SK-N-MC (cell line): ENCODE results near the gene KCTD5.
A peak's percentile ranks its signal among the peaks of the same experiment; 100 is the strongest.
"Not testable (repeated sequence)": the region's sequence is repeated elsewhere in the genome, so short reads cannot be mapped to it uniquely, and the experiment has no call there.

Experiments used
- DNase-seq: peaks from one replicate; pipeline ENCODE4 v3.0.0-alpha.2; 2011; ENCODE audit warnings: low read depth, low spot score
- H3K27ac ChIP-seq: fragments of 200-600 bp; sonication (generic); 2 replicates; pipeline ENCODE4 v1.5.1; 2016; ENCODE audit warnings: mixed run types
- H3K36me3 ChIP-seq: fragments of 200-600 bp; sonication (generic); 2 replicates; pipeline ENCODE4 v1.6.1; 2017; ENCODE audit warnings: antibody characterized with exemption, low read length, mixed read lengths; ENCODE audit not compliant: insufficient read depth
- H3K4me3 ChIP-seq: fragments of 200-600 bp; sonication (generic); 2 replicates; pipeline ENCODE4 v1.5.1; 2016
- H3K9ac ChIP-seq: fragments of 200-600 bp; sonication (generic); 2 replicates; pipeline ENCODE4 v1.8.0; 2017; ENCODE audit warnings: mixed run types, mixed read lengths; ENCODE audit not compliant: insufficient read length
- H3K9me3 ChIP-seq: fragments of 200-600 bp; sonication (generic); 2 replicates; pipeline ENCODE4 v1.6.1; 2017; ENCODE audit warnings: low read depth, mild to moderate bottlenecking, antibody characterized with exemption, low read length, moderate library complexity, mixed read lengths
- EZH2 ChIP-seq: fragments of 200-600 bp; sonication (generic); IDR thresholded peaks from one replicate; pipeline ENCODE4 v1.6.1; 2017; ENCODE audit warnings: antibody characterized with exemption
- FOXP2 ChIP-seq: optimal IDR thresholded peaks from 2 replicates; pipeline ENCODE3; 2011; ENCODE audit warnings: mild to moderate bottlenecking, moderate library complexity; ENCODE audit not compliant: insufficient read depth; ENCODE audit errors: extremely low read length, control extremely low read depth
- POLR2AphosphoS5 ChIP-seq: IDR thresholded peaks from 2 replicates; pipeline ENCODE4 v1.6.1; 2012; ENCODE audit warnings: mild to moderate bottlenecking, low read depth, low read length, borderline replicate concordance

Gene KCTD5, protein sequence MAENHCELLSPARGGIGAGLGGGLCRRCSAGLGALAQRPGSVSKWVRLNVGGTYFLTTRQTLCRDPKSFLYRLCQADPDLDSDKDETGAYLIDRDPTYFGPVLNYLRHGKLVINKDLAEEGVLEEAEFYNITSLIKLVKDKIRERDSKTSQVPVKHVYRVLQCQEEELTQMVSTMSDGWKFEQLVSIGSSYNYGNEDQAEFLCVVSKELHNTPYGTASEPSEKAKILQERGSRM

GRCh38 chr16:2682209-2683021, at the start of gene KCTD5:
TSS of gene KCTD5 (plus strand) at chr16:2682523. CDS start at chr16:2682549, 26 bp downstream.
- Histone ChIP-seq H3K4me3 (peak within 1 kb of the TSS; percentile 99), H3K9ac (peak within 1 kb of the TSS; percentile 99), H3K27ac (peak within 1 kb of the TSS; percentile 77; the same call in 1 of the 2 replicates), H3K36me3 (no peaks in the 10 kb centered on the region), H3K9me3 (no peaks in the 10 kb centered on the region)
- no peak for TF ChIP-seq FOXP2
- peak; percentile 95 for TF ChIP-seq POLR2AphosphoS5
- no peak for TF ChIP-seq EZH2
- peak; percentile 83 for DNase-seq

DNA sequence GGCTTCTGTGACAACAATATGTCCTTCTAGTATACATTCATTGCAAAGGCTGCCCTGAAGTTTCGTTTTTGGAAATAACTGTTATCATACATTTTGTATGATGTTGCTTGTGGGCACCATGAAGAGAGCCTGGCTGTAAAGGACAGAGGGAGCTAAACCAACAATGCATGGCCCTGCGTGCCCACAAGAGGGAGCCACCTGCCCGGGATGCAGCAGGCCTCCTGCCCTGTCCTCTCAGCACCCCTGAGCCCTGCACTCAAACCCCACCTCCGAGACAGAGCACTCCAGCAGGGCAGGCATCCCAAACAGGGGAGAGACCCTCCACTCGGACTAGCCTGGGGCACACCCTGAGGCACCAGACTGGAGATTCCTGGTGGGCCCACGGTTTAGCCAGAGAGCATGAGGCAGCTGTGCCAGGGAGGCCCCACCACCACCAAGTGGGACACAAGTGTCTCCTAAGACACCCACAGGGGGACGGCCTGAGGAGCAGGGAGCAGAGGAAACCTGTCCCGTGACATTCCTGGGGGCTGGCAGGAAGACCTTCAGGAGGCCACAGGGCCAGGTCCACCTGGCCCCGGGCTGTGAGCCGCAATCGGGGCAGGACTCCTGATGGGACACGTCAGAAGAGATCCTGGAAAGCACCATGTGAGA, 43.1 kb upstream of the KCTD5 start:
- H3K9ac ChIP-seq, H3K4me3 ChIP-seq, H3K27ac ChIP-seq, H3K9me3 ChIP-seq, DNase-seq, H3K36me3 ChIP-seq: not testable (repeated sequence)

DNA sequence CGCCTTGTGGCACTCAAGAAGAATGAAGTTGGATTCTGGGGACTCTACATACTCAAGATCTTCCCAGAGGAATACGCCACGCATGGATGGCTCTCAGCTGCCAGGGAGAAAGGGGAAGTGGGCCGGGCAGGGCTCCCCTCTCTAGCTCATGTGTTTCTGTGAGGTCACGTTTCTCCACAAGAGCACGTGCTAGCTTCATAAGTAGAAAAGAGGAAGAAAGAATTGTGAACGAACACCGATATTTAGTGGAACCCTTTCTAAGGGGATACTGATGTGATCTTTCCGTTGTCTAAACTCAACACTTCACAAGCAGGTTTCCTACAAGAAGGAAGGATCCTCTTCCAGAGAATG, 42.6 kb upstream of the KCTD5 start:
- H3K4me3 ChIP-seq, H3K9me3 ChIP-seq, H3K27ac ChIP-seq, H3K36me3 ChIP-seq, H3K9ac ChIP-seq, DNase-seq: not testable (repeated sequence)

DNA sequence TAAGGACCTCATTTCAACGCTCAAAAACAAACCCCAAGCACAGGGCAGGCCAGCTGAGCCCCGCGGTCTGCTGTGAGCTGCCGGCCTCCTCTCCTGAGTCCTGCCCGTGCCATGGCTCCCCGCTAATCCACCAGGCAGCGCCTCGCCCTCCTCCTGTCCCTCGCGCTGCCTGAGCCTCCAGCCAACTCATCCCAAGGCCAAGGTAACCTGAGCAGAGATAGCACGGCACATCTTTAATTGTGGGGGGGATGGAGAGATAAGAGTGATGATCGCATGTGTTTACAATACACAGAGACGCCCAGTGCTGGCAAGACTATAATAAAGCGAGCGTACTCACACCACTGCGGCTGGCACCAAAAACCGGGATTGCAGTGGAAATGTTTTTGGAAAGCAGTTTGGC, 39.8 kb upstream of the KCTD5 start:
- H3K9ac ChIP-seq, H3K9me3 ChIP-seq, DNase-seq, H3K4me3 ChIP-seq, H3K36me3 ChIP-seq, H3K27ac ChIP-seq: not testable (repeated sequence)

DNA sequence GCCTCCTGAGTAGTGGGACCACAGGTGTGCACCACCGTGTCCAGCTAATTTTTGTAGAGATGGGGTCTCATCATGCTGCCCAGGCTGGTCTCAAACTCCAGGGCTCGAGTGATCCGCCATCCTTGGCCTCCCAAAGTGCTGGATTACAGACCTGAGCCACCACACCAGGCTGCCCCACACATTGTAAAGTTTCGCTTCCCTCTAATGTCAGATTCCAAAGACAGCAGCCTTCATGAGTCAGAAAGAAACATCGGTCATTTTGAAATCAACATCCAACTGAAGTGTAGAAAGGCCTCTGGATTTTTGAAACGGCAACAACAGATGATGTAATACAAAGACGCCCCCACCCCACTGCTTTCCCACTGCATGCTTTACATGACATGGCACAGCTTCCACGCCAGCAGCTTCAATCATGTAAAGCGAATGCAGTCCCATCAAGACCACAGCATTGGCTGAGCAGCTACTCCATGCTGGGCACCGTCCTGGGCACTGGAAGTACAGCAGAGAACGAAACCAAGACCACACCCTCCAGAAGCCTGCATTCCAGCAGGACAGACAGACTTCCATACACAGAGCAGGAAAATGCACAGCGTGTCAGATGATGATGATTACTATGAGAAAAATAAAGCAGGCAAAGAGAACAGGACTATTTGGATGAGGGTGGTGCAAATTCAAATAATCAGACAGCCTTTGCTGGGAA, 37.4 kb upstream of the KCTD5 start:
- not testable (repeated sequence) for H3K36me3 ChIP-seq, DNase-seq, H3K4me3 ChIP-seq, H3K9me3 ChIP-seq, H3K27ac ChIP-seq, H3K9ac ChIP-seq

GRCh38 chr16:2651268-2651871, 31.0 kb upstream of the KCTD5 start:
- H3K36me3 ChIP-seq, H3K9me3 ChIP-seq, H3K9ac ChIP-seq, H3K4me3 ChIP-seq, DNase-seq, H3K27ac ChIP-seq: not testable (repeated sequence)

- not testable (repeated sequence) for H3K9me3 ChIP-seq, H3K27ac ChIP-seq, DNase-seq, H3K36me3 ChIP-seq, H3K4me3 ChIP-seq, H3K9ac ChIP-seq
These were observed 28.4 kb upstream of the KCTD5 start for GRCh38 chr16:2653915-2654314.

- H3K4me3 ChIP-seq, H3K36me3 ChIP-seq, H3K27ac ChIP-seq, H3K9me3 ChIP-seq, H3K9ac ChIP-seq, DNase-seq: not testable (repeated sequence)
These were observed 27.4 kb upstream of the KCTD5 start for GRCh38 chr16:2654949-2655348.

- Histone ChIP-seq H3K9me3 (no peaks in the 10 kb centered on the region), H3K36me3 (no peaks in the 10 kb centered on the region), H3K9ac (no peak overlapping the region), H3K4me3 (no peak overlapping the region), H3K27ac (no peak overlapping the region)
- TF ChIP-seq POLR2AphosphoS5 (no peak), FOXP2 (no peak), EZH2 (no peak)
- DNase-seq, result no peak
These were observed 25.3 kb upstream of the KCTD5 start for GRCh38 chr16:2656985-2657384.

GRCh38 chr16:2657803-2658202, 24.5 kb upstream of the KCTD5 start:
- H3K4me3 ChIP-seq, H3K27ac ChIP-seq, DNase-seq, H3K9me3 ChIP-seq, H3K9ac ChIP-seq, H3K36me3 ChIP-seq: not testable (repeated sequence)

- DNase-seq, H3K9me3 ChIP-seq, H3K36me3 ChIP-seq, H3K27ac ChIP-seq, H3K4me3 ChIP-seq, H3K9ac ChIP-seq: not testable (repeated sequence)
These were observed 22.8 kb upstream of the KCTD5 start for GRCh38 chr16:2659560-2659959.

- H3K9me3 ChIP-seq, H3K27ac ChIP-seq, H3K36me3 ChIP-seq, DNase-seq, H3K4me3 ChIP-seq, H3K9ac ChIP-seq: not testable (repeated sequence)
These were observed 22.2 kb upstream of the KCTD5 start for GRCh38 chr16:2660014-2660662.
